Left ventricle myocardium inferior (tissue), 1 donor: ENCODE measurements around the gene FYTTD1. TPM values are rescaled to one million over a fixed set of nuclear protein-coding genes. Genes with fewer than 3 reads are reported as not detected.
"Not testable (repeated sequence)": the region's sequence is repeated elsewhere in the genome, so short reads cannot be mapped to it uniquely, and the experiment has no call there.

Source experiments
- DNase-seq: peaks from one replicate; pipeline ENCODE4 v3.0.0-alpha.2; 2020
- H3K27ac ChIP-seq: fragments of 200-600 bp; replicated peaks from 2 replicates; pipeline ENCODE4 v1.8.0; 2021
- H3K27me3 ChIP-seq: fragments of 200-600 bp; 2 replicates; pipeline ENCODE4 v1.8.0; 2021; ENCODE audit warnings: low read depth
- H3K36me3 ChIP-seq: fragments of 200-600 bp; 2 replicates; pipeline ENCODE4 v1.8.0; 2021
- H3K4me1 ChIP-seq: fragments of 200-600 bp; 2 replicates; pipeline ENCODE4 v1.8.0; 2021
- H3K4me3 ChIP-seq: fragments of 200-600 bp; 2 replicates; pipeline ENCODE4 v1.8.0; 2021; ENCODE audit warnings: mild to moderate bottlenecking, moderate library complexity
- H3K9me3 ChIP-seq: fragments of 200-600 bp; replicated peaks from 2 replicates; pipeline ENCODE4 v1.8.0; 2021
- intact Hi-C: fragments of 100-400 bp; cut with micrococcal nuclease; formaldehyde crosslinking; loops from one replicate; pipeline ENCODE4 v1.11.0; 2022
- long read RNA-seq: library from polyadenylated mRNA; unstranded; transcript quantifications from one replicate; pipeline ENCODE4 v2.0.0, GENCODE V29; 2021
- total RNA-seq: library from RNA; stranded (reverse); fragmentation: NEBNext Ultra II Directional; extraction: Animal tissue kit (Norgen Biotek cat#: 25700); gene quantifications from one replicate; pipeline ENCODE4 v1.2.1, GENCODE V29; 2021
- TF ChIP-seq, protein P1 (sequence below): fragments of 200-600 bp; IDR thresholded peaks from 2 replicates; pipeline ENCODE4 v1.8.0; 2021; ENCODE audit warnings: antibody characterized with exemption, mild to moderate bottlenecking, borderline replicate concordance
- donor health status: DM: no; HTN: yes; CAD: no; lungs with severe emphysema.

The FYTTD1 gene, protein sequence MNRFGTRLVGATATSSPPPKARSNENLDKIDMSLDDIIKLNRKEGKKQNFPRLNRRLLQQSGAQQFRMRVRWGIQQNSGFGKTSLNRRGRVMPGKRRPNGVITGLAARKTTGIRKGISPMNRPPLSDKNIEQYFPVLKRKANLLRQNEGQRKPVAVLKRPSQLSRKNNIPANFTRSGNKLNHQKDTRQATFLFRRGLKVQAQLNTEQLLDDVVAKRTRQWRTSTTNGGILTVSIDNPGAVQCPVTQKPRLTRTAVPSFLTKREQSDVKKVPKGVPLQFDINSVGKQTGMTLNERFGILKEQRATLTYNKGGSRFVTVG
- 78.7 TPM for total RNA-seq
- long read RNA-seq, full-length matches to known transcripts = 149 of 231 reads
- long read RNA-seq, partial matches to known transcripts = 63 of 231 reads
- long read RNA-seq, other reads (novel, unspliced or antisense) = 19 of 231 reads

DNA sequence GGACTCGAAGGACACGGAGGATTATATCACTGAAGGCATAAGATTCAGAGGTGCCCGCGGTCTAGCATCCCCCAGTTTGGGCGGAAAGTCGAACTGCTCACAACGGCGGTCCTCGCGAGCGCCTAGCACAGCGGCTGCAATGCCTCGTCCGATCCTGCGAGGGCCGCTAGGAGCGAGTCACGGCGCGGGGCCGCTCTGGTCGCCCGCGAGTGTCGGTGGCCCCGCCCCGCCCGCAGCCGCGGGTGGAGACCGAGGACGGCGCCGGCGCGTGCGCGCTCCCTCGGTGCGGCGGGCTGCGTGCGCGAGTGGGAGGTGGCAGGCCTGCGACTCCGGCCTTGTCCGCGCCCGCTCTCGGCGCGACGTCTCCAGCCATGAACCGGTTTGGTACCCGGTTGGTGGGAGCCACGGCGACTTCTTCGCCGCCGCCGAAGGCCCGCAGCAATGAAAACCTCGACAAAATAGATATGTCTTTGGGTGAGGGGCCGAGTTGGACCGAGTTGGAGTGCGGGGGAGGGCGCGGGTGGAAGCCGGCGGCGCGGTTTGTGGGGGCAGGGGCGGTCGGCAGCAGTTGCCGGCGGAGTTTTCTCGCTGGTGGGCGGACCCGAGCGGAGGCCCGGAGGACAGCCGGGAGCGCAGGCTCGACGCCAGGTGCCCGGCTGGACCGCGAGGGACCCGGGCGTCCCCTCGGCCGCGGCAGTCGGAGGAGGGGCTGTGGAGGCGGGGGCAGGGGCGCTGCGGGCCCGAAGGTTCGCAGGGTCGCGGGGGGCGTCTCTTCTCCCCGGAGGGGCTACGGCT lies at the start of gene FYTTD1:
FYTTD1 (plus strand) TSS at position 283 of the 795 bp plus-strand sequence; CDS start at position 372, 89 bp downstream.
- intact Hi-C loops = no loop called here
- DNase-seq = peak; percentile 93
- H3K4me1 ChIP-seq = peaks cover 81% of the 10 kb centered on the region
- H3K36me3 ChIP-seq = no peaks in the 10 kb centered on the region
- no peaks in the 10 kb centered on the region for H3K9me3 ChIP-seq
- TF ChIP-seq, protein P1, sequence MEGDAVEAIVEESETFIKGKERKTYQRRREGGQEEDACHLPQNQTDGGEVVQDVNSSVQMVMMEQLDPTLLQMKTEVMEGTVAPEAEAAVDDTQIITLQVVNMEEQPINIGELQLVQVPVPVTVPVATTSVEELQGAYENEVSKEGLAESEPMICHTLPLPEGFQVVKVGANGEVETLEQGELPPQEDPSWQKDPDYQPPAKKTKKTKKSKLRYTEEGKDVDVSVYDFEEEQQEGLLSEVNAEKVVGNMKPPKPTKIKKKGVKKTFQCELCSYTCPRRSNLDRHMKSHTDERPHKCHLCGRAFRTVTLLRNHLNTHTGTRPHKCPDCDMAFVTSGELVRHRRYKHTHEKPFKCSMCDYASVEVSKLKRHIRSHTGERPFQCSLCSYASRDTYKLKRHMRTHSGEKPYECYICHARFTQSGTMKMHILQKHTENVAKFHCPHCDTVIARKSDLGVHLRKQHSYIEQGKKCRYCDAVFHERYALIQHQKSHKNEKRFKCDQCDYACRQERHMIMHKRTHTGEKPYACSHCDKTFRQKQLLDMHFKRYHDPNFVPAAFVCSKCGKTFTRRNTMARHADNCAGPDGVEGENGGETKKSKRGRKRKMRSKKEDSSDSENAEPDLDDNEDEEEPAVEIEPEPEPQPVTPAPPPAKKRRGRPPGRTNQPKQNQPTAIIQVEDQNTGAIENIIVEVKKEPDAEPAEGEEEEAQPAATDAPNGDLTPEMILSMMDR = peak; percentile 70
- H3K27ac ChIP-seq = peak within 1 kb of the TSS; percentile 98
- no peaks in the 10 kb centered on the region for H3K27me3 ChIP-seq
- H3K4me3 ChIP-seq = peak within 1 kb of the TSS; percentile 95

DNA sequence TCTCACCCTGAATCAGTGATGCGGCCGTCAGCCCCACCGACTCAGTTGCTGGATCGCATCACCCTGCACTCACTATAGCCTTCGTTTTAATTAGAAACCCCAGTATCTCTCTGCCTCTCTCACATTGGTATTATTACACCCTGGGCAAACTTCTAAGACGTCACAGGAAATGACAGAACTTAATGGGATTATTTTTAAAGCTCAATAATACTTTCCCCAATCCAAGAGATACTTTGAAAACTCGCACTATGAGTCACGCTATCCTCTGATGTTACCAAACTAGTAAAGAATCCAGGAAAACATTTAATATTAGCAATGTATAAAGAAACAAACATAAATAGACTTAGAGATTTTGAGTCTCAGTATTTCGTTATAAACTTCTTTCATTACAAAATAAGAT lies 49.6 kb upstream of the FYTTD1 start:
- Histone ChIP-seq H3K4me3 (no peak overlapping the region), H3K4me1 (no peaks in the 10 kb centered on the region), H3K27ac (no peak overlapping the region), H3K9me3 (no peaks in the 10 kb centered on the region), H3K36me3 (peaks cover 98% of the 10 kb centered on the region), H3K27me3 (no peaks in the 10 kb centered on the region)
- intact Hi-C loops = no loop called here
- TF ChIP-seq, protein P1 = no peak
- DNase-seq = no peak

GRCh38 chr3:197701841-197702240 lies 47.8 kb upstream of the FYTTD1 start:
- H3K4me3 ChIP-seq = no peak overlapping the region
- DNase-seq = no peak
- no peaks in the 10 kb centered on the region for H3K27me3 ChIP-seq
- intact Hi-C loops = no loop called here
- no peak overlapping the region for H3K27ac ChIP-seq
- H3K36me3 ChIP-seq = peaks cover 82% of the 10 kb centered on the region
- H3K9me3 ChIP-seq = no peaks in the 10 kb centered on the region
- TF ChIP-seq, protein P1 = no peak
- H3K4me1 ChIP-seq = no peaks in the 10 kb centered on the region

GRCh38 chr3:197706658-197707057 lies 43.0 kb upstream of the FYTTD1 start:
- TF ChIP-seq, protein P1 = no peak
- H3K36me3 ChIP-seq = peaks cover 36% of the 10 kb centered on the region
- peaks cover 10% of the 10 kb centered on the region for H3K4me1 ChIP-seq
- H3K9me3 ChIP-seq = no peaks in the 10 kb centered on the region
- H3K27ac ChIP-seq = no peak overlapping the region
- no peak overlapping the region for H3K4me3 ChIP-seq
- H3K27me3 ChIP-seq = no peaks in the 10 kb centered on the region
- no peak for DNase-seq
- intact Hi-C loops = no loop called here

- TF ChIP-seq, protein P1 = no peak
Measured at GRCh38 chr3:197709135-197709534, 40.5 kb upstream of the FYTTD1 start.

GRCh38 chr3:197710965-197711364 lies 38.7 kb upstream of the FYTTD1 start:
- intact Hi-C loops, H3K4me3 ChIP-seq, H3K27me3 ChIP-seq, H3K9me3 ChIP-seq, H3K36me3 ChIP-seq, DNase-seq: not testable (repeated sequence)
- Histone ChIP-seq H3K27ac (peak overlapping the region; percentile 95), H3K4me1 (peaks cover 43% of the 10 kb centered on the region)

More at GRCh38 chr3:197709135-197709534, 40.5 kb upstream of the FYTTD1 start:
- H3K4me1 ChIP-seq = peaks cover 33% of the 10 kb centered on the region
- intact Hi-C loops = no loop called here
- H3K4me3 ChIP-seq = no peak overlapping the region
- H3K9me3 ChIP-seq = no peaks in the 10 kb centered on the region
- no peak overlapping the region for H3K27ac ChIP-seq
- no peak for DNase-seq
- H3K27me3 ChIP-seq = no peaks in the 10 kb centered on the region
- H3K36me3 ChIP-seq = peaks cover 11% of the 10 kb centered on the region
